Stimulated activated CD4-positive, alpha-beta T cell treated with anti-CD3 and anti-CD28 coated beads, TNF-alpha, amount 100 ng/mL, for 4 hours (primary cell): ENCODE results near the gene TACR2.

Source experiments
- DNase-seq, 3 experiments: peaks; one replicate each; pipeline ENCODE4 v3.0.0-alpha.2; 2020; ENCODE audit warnings: low read depth in 3 of 3

Gene TACR2

DNA sequence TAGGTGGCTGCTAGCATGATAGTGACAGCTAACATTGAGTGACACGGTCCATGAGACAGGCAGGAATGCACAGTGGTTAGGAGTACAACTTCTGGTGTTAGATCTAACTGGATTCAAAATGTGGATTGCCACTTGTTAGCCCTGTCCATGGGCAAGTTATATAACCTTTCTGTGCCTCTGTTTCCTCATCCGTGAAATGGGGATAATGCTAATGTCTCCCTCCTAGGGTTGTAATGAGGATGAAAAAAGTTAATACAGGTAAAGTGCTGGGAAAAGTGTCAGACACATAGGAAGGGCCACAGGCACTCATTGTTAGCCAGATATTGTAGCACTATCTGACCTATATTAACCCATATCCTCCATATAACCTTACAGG, 41.8 kb downstream of the TACR2 start:
- no peak for DNase-seq

DNA sequence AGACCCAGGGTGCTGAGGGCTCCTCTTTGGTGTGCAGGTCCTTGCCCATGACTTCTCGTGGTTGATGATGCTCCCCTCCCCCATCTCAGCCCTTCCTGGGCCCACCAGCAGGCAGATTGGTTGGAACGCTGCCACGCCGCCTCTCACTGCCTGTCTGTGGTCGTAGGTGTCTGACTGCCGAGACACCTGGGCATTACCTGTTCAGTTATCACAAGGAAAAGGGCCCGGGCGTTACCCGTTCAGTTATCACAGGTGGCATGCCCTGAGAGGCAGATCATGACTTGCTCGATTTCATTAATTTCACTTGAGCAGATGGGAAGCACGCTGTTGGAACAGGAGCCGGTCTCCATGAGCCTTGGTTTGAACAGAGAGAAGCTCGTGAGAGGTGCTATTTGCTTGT, 42.5 kb downstream of the TACR2 start:
- no peak for DNase-seq

DNA sequence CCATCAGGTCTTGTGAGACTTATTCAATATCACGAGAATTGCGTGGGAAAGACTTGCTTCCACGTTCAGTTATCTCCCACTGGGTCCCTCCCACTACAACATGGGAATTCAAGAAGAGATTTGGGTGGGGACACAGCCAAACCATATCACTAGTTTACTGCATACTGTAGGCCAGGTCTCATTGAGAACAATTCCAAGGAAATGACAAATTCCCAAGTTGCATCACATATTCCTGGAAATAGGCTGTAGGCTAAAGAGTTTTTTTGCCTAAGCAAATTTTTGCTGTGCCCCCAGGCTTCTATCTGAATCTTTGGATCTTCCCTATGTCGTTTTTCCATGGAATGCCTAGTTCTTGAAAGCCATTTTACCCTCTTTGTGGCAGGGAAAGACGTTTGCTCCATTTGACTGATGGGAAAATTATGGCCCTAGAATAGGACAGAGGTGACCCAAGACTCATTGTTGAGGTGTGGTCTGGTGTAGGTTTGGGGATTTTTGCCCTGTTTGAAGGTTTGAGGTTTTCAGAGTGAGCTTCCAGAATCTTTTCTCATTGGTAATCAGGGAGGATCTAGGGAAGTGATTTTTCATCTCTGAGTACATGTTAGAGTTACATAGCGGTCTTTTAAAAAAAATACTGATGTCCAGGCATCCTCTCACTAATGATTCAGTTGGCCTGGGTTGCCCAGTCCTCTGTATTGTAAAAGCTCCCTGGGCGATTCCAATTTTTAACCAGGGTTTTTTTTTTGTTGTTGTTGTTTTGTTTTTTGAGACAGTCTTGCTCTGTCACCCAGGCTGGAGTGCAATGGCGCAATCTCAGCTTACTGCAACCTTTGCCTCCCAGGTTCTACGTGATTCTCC, 44.4 kb downstream of the TACR2 start:
- DNase-seq, result no peak

DNA sequence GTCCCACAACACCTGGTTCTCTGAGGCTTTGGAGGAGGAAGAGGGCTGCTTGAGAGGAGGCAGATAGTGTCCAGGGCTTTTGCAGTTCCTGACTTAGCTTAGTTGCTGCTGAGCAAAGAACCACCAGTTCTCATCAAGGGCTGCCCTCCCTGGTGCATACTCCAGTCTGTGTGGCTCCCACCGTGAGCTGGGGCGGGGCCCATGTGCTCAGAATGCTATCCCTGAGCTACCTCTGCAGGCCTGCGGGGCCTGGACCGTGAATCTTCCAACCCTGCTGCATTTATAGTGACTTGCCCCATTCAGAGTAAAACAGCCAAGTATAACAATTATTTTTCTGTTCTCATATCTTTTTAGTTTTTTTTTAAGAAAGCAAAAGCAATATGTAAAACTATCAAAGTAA, 49.2 kb downstream of the TACR2 start:
- DNase-seq, result no peak

DNA sequence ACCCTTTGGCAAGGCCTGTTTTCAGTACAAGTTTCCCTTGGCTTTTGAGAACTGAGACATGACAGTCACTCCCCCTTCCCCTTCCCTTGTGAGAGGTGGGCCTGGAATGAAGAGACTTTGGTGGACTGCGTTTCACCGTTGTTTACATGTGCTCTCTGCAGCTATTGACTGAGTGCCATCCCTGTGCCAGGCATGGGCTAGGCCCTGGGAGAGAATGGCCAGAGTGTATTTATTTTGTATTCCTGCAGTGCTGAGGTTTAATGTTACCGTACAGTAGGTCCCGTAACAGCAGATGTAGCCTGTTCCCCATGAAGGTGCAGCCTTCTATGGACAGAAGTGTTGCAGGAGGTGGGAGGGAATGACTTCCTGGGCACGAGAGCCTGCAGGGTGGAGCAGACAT, 50.0 kb downstream of the TACR2 start:
- DNase-seq, result no peak

DNA sequence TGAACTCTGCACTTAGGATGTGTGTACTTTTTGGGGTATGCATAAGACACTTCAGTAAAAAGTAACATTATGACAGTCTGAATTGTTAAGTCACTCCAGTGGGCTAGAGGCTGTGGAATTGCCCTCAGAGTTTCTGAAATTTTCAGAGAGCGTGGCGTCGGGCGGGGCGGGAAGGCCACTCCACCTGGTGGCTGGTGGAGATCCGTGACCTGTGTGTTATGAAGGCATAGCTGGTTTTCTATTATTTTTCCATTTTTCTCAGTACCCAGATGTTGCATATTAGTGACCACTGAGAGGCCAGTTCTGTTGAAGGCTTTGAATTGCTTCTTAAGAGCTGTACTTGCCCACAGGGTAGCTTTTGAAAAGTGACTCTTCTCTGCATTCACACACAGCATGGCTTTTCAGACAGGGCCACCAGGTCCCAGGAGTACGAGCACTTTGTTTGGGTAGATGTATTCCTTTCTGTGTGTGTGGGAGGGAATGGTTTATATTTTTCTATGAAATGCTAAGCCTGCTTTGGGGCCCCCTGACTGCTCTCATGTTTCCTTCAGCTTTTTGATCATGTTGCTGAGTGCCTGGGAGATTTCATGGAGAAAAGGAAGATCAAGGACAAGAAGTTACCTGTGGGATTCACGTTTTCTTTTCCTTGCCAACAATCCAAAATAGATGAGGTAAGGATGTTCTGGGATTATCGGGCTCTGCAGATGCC, 52.3 kb downstream of the TACR2 start:
- no peak for DNase-seq

DNA sequence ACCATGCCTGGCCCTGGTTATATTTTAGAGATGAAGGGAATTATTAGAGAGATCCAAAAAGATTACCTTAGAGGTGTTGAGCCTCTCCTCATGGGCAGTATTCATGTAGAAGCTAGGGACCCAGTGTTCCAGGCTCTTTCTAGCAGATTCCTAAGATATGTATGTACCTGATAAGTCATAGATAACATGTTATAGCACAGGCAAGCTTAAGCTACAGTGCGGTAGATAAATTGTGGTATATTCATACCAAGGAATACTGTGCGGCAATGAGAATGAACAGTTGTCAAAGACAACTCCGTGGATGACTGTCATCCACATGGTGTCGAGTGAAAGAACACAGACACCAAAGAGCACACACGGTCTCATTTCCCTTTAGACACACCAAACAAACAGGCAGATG, 53.1 kb downstream of the TACR2 start:
- no peak for DNase-seq

DNA sequence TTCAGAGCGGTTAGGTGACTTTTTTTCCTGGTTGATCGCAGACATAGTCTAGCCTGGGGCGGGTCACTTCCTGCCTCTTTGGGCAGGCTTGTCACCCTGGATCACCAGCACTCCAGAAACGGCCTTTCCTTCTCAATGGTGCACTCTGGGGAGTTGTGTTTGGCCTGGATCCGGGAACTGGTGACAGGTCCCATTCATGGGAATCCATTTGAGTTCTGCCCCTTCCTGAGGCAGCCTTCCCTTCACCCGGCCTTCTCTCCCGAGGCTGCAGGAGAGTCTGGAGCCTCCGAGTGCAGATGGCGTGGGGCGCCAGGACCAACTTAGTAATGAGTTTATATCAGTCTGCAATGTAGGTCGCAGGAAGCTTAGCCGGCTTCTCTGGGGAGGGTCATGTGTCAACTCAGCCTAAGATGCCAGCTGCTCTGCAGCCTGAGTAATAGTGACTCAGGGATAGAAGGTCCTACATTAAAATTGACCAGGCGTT, 54.2 kb downstream of the TACR2 start:
- DNase-seq, result no peak

DNA sequence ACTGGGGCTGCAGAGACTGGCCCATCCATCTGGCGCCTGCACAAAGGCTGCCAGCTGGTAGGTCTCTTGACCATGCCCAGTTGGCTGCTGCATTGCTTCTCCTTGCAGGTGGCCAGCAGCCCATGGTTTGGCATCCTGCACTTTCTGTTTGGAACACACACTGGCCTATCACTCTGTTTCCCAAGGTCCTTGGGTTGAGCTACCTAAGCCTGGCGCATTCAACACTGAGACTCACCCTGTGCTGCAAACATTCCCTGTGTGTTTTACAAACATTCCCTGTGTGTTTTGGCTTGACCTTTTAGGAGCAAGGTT, 55.5 kb downstream of the TACR2 start:
- DNase-seq, result no peak

DNA sequence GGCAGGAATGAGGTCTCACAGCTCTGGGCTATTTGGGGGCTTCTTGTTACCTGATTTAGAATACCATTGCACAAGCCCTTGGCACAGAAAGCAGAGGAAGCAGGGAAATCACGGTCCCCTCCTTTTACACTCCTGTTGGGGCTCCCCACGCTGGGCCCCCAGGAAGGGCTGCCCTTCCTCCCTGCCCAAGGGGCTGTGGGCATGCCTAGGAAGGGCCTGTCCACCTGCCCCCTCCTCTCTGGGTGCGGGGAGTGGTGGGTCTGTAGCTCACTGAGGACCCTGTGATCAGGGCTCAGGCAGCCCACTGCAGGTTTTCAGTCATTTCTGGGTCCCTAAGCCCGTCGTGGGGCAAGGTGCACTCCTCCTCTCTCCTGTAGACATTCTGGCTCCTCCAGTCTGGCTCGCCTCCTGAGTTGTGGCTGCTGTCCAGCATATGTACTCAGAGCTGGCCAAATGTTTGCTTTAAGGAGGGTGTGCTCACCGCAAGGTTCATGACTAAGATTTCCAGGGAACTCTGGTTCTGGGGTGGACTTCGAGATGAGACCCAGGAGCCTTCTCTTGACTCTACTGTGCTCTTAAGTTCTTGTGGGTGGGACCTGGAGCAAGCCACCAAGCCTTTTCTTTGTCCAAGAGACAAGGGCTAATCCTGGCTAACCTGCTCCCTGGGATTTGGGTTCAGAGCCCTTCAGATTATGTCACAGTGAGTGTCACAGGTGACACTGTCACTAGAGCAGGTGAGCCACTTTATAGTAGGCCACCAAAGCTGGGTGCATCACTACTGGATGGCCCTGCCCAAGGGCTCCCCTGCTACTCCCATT, 56.0 kb downstream of the TACR2 start:
- DNase-seq, result no peak

DNA sequence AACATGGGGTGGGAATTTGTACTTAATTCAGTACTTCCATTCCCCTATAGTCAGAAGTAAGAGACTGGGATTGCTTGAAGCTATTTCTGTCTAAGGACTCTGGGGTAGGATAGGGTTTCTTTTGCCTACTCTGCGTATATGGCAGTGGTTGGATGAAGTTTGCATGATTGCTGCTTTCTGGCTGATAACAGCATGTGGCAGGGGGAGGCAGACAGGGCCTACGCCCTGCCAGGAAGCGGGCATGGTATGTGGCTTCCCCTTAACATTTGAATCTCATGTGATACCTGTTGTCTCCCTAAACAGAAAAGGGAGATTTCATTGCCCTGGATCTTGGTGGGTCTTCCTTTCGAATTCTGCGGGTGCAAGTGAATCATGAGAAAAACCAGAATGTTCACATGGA, 57.1 kb downstream of the TACR2 start:
- DNase-seq, result no peak

DNA sequence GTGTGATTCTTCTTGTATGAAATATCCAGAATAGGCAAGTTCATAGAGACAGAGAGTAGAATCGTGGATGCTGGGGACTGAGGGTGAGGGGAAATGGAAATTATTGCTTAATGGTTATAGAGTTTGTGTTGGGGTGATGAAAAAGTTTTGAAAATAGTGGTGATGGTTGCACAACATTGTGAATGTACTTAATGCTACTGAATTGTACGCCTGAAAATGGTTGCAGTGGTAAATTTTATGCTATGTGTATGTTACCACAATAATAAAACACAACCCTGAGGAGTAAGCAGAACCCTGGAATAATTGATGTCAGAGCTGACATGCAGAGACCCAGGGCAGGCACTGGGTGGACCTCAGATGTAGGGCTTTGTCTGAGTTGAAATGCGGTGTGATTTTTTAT, 57.6 kb downstream of the TACR2 start:
- DNase-seq, result no peak

DNA sequence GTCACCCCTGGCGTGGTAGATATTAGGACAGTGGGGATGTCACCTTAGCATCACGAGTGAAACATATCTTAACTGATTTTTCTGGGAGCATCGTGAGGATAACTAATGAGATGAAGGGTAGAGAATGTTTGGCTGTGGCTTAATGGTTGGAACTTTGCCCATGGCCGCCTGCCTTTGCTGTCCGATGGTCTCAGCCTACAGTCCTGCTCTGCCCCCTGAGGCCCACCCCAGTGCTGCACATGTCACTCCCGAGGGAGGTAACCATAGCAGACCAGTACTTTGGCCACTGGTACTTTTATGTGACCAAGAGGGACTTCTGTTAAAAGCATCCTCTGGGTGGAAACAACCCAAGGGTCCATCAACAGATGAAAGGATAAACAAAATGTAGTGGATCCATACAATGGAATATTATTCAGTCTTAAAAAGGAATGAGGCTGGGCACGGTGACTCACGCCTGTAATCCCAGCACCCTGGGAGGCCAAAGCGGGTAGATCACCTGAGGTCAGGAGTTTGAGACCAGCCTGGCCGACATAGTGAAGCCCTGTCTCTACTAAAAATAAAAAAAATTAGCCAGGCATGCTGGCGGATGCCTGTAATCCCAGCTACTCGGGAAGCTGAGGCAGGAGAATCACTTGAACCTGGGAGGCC, 58.4 kb downstream of the TACR2 start:
- no peak for DNase-seq

DNA sequence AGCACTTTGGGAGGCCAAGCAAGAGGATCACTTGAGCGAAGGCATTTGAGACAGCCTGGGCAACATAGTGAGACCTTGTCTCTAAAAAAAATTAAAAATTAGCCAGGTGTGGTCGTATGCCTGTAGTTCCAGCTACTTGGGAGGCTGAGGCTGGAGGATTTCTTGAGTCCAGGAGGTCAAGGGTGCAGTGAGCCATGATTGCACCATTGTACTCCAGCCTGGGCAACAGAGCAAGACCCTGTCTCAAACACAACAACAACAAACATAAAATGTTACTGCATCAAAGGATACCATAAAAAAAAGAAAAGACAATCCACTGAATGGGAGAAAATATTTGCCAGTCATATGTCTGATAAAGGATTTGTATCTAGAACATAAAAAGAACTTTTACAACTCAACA, 60.5 kb downstream of the TACR2 start:
- DNase-seq, result no peak

DNA sequence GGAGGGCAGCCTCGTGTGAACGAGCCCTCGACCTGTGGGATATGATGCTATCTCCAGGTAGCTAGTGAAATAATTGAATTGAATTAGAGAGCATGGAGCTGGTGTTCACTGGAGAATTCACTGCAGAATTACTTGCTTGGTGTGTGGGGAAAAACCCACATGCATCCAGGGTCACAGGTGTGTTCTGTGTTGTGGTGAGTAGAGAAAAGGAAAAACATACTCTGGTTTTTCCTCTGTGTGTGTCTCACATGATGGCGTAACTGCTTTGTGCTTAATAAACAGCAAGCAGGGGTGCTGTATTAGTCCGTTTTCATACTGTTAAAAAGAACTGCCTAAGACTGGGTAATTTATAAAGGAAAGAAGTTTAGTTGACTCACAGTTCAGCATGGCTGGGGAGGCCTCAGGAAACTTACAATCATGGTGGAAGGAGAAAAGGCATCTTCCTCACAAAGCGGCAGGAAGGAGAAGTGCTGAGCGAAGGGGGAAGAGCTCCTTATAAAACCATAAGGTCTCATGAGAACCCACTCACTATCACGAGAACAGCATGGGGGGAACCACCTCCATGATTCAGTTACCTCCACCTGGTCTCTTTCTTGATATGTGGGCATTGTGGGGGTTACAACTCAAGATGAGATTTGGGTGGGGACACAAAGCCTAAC, 62.6 kb downstream of the TACR2 start:
- no peak for DNase-seq
